ENCODE results near the gene TEX13D.

- no peak for TF ChIP-seq CTCF (IDR thresholded peaks at IDR 0.05; ENCODE audit: low read depth, low read length, poor library complexity, severe bottlenecking)
- no peak for TF ChIP-seq EZH2phosphoT487 (IDR thresholded peaks at IDR 0.05; ENCODE audit: borderline replicate concordance, low read length)
These were observed 10.6 kb downstream of the TEX13D start for GRCh38 chrX:124343016-124343415.

Data from DOHH2 (cell line).